ENCODE results near the gene SLC25A21.

Gene SLC25A21

DNA sequence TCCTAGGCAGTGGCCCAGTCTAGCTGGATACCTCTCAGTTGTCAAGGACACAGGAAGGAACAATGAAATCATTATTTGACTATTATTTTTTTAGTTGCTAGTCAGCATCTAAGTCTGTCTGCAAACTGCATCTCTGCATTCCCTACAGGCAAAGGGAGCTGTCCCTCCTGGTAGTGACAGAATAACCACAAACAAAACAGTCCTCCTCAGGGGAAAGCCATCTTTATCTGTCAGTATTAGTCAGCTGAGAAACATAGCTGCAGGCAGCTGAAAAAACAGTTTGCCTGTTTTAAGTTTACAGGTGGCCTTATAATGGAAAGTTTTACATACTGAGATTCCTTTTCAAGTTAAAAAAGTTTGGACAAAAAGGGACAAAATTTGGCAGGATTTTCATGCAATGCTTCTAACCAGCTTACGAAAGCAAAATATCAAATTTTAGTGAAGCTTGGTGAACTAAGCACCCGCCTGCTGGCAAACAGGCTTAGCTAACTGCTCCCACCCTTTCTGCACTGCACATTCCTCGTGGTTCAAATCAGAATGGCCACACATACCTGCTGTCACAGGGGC is 29.5 kb downstream of the SLC25A21 start:
- DNase-seq (ENCODE audit: low read depth), result no peak

DNA sequence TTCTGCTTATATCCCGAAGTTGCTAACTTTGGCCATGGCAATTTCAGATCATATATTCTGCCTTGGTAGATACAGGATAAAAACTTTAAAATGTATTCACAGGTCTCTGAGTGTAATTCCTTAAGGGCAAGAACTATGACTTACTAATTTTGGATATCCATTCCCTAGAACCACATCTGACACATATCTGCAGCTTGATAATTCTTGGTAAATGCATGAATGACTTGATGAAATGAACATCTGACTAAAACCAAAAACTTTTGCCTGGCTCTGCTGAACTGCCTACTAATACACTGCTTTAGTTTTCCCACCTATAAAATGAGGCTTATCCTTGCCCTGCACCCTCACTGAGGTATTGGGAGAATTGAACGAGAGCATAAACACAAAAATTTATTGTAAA is 32.2 kb downstream of the SLC25A21 start:
- no peak for DNase-seq (ENCODE audit: low read depth)

DNA sequence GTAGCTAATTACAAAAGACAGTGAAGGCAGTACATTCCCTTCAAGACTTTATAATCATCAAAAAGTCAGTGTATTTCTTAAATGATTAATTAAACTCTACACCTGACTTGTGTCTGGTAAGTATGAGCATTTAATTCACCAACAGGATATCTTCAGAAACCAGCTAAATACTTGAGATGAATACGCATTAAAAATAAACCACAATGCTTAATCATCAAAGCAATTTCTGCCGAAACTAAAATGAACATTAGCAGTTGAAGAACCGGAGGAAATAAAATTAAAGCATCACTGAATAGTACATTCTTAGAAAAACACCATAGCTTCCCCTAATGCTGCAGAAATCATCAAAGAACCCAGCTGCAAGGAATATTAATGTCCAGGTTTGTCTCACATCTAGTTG is 32.7 kb downstream of the SLC25A21 start:
- no peak for DNase-seq (ENCODE audit: low read depth)

DNA sequence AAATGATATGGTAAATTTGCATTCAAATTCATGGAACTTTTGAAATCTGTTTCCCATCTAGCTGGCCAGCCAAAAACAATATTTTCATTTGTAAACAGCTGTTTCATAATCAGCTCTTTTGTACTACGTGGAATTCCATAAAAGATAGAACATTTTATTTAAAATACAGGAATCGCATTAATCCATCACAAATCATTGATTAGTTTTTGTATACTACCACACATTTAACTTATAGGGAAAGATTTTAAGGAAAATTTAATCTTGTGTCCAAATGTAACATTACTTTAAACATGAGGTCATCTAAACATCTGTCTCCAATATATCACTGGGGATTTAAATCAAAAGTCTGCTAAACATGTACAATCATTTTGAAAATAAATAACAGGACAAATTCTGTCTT is 33.5 kb downstream of the SLC25A21 start:
- DNase-seq (ENCODE audit: low read depth), result no peak

DNA sequence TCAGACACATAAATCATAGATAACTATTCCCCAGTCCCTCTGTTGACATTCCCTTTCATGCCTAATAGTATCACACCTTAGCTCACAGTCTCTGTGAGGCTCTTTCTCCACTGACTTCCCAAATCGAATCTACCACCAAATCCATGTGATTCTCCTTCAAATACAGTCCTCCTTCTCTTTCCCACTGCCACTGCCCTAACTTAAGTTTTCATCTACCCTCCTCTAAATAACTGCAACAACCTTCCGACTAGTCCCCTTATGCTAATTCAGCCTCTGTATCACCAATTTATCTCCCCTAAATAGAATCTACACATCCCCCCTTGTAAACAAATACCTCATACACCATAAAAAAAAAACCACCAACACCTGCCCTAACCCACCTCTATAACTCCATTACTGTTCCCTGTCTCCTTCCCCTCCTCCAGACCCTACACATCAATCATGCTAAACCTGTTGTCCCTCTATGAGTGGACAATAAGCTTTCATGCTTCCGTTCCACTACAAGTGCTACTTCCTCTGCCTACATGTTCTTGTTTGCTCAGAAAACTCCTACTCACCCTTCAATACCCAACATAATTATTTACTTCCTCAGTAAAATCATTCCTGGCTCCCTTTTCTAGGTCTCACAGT is 39.0 kb downstream of the SLC25A21 start:
- DNase-seq (ENCODE audit: low read depth), result no peak

DNA sequence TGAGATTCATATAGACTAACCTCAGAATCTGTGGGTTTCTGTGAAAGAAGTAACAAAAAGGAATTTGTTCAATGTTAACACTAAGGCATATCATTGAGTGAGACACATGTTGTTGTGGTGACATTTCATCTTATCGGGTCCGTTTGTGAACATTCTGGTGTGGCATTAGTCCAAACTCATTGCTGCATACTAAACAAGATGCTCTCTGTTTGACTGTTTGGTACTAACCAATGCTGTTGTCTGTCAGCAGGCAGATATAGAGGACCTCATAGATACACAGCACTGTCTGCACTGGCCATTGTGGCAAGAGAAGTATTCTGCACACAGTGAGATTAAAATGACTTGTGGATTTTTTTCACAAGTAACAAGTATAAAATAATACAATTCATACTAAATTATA is 41.2 kb downstream of the SLC25A21 start:
- no peak for DNase-seq (ENCODE audit: low read depth)

DNA sequence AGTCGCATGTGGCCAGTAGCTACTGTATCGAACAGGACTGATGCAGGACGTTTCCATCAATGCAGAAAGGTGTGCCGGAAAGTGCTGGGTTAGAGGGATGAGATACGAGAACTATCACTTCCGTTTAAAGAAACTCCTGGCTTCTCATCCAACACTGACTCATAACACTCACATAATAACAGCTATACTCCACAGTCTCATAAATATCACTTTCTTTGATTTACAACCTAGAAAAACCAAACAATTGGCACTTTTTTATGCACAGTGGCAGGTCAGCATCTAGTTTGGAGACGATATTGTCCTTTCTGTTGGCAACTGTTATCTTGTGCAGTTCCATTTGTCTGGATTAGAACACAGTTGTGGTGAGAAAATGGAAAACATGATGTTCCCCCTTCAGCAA is 43.4 kb downstream of the SLC25A21 start:
- no peak for DNase-seq (ENCODE audit: low read depth)

DNA sequence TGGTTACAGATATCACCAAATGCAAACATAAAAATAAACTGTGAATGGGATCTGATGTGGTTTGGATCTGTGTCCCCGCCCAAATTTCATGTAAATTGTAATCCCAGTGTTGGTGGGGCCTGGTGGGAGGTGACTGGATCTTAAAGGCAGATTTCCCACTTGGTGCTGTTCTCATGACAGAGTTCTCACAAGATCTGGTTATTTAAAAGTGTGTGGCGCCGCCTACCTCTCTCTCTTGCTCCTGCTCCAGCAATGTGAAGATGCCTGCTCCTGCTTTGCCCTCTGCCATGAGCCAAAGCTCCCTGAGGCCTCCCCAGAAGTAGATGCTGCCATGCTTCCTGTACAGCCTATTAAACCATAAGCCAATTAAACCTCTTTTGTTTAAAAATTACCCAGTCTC is 47.8 kb downstream of the SLC25A21 start:
- no peak for DNase-seq (ENCODE audit: low read depth)

DNA sequence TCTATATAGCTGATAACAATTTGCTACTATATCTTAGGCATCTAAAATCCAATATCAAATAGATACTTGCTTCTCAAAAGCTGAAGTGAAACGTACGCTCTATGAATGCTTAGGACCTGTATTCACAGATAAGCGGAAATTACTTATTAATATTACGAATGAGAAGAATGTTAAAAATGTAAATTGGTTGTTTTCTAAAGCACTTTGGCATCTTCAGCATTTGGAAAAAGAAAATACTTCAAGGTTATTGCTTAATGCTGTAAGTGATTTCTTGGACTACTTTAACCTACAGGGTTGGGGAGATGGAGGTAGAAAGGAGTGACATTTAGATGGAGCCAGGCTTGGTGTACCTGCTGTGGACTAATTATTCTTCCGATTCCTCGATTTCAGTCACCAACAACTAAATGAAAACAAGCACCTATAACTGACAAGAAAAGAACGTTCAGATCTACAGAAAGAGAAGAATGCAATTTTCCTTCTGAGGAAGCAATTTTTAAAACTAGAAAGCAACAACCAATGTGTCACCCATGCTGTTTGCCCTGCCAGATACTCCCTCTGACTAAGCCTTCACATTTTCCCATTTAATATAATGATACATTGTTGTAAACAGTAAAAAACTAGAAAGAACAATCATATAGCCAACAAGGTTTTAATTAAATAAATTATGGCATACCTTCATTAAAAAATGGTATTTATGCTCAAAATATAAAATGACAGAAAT is 49.3 kb downstream of the SLC25A21 start:
- no peak for DNase-seq (ENCODE audit: low read depth)

DNA sequence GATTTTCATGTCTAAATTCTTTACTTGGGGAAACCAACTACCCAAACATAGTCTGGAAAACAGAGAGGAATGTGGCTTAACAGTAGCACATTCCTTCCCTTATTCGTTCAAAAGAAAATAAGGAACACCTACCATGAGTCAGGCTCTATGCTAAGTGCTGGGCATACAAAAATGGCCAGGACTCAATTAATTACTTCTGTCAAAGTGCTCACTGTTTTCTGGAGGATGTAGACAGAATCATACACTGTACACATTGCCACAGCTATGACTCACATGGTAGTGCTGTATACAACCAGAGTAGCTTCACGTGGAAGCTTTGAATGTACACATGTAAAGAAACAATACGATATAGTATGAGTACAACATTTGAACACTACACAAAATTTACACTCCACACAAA is 50.1 kb downstream of the SLC25A21 start:
- DNase-seq (ENCODE audit: low read depth), result no peak

DNA sequence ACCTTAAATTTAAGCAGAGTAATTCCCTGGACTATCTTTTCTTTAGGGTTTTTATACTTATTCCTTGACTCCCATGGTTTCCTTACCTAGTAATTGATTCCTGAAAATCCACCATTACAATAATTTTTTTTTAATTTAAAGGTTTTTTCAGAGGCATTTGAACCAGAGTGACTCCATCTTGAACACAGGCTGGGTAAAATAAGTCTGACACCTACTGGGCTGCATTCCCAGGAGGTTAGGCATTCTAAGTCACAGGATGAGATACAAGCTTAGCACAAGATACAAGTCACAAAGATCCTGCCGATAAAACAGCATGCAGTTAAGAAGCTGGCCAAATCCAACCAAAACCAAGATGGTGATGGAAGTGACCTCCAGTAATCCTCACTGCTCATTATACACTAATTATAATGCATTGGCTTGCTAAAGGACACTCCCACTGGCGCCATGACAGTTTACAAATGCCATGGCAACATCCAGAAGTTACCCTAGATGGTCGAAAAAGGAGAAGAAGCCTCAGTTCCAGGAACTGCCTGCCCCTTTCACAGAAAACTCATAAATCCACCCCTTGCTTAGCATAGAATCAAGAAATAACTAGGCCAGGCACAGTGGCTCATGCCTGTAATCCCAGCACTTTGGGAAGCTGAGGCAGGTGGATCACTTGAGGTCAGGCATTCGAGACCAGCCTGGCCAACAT is 53.6 kb downstream of the SLC25A21 start:
- no peak for DNase-seq (ENCODE audit: low read depth)

DNA sequence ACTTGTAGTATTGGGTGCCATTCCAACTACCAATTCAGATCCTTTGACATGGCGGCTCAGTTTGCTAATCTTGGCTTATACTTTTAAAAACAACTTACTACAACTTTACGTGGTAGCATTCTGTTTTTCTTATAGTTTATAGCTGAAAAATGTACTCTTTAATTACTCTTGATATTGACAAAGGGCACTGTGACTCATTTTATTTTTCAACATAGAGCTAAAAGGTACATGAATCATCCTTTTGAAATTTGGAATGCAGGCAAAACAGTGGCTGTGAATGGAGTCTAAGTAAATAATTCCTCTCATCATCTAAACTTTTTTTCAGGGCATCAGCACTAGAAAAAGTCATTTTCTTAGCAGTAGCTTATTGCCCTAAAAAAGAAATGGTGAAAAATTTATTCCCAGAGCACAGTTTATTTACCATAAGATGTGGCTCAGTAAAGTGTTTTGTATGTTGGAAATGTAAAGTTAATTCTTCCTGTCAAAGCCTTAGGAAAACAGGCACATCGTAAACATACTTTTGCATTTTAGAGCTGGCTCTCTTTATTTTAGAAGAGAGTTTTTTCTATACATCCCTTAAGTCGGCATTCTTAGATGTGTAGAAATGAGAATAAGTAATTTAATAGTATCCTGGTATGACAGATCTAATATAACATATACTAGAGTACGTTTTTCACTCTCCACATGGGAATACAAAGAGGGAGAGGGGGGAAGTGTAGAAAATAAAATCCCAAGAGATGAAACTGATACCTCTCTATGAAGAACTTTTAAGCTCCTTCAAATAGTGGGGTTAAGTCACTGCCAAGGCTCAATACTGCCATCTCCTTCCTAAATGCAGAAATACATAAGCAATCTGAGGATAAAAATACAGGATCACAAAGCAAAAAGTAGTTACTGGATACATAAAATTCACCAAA is 55.2 kb downstream of the SLC25A21 start:
- DNase-seq (ENCODE audit: low read depth), result no peak

DNA sequence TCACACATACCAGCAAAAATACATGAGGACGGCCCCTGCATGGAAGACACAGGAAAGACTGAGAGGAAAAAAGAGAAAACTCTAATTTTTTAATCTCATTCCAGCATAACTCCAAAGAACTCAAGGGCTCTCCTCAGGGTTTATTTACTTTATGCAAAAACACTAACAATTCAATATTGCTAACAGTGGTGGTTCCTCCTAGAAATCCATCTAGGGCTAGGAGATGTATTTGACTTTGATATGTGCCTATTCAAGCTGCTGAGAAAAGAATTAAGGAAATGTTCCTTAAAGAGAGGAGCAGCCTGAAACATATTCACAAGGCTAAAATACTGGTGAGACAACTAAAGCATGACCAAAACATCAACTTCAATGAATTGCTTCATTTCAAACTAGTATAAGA is 57.0 kb downstream of the SLC25A21 start:
- DNase-seq (ENCODE audit: low read depth), result no peak

DNA sequence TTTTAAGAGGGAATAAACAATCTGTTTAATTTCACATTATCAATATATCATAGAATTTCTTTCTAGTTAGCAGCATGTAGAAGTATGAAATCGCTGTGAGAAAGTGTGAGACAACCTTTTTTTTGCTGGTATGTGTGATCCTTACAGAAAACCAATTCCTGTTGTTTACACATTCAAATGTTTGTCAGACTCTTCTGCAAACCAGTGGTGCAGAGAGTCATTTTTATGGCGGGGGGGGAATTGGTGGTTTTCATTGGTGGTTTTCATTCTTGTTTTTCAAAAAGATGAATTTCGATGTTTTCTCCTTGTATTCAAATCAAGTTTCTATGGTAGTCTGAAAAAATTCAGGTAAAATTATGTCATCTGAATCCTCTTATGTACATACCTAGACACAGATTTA is 57.8 kb downstream of the SLC25A21 start:
- no peak for DNase-seq (ENCODE audit: low read depth)

DNA sequence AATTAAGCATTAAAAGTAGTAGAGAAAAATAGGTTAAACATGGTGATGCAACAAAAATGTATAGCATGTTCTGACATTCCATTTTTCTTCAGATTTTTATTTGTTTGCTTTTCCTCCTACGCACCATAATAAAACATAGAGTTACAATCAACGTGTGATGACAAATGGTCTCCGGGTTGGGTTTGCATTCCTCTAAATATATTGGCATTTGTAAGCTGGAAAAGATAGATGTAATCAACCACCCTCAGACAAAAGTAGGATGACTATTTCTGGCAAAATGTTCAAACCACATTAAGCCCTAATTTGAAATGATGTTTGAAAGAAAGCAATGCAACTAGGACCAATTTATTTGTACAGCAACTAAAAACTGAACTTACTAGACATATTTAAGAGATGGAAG is 58.4 kb downstream of the SLC25A21 start:
- no peak for DNase-seq (ENCODE audit: low read depth)

DNA sequence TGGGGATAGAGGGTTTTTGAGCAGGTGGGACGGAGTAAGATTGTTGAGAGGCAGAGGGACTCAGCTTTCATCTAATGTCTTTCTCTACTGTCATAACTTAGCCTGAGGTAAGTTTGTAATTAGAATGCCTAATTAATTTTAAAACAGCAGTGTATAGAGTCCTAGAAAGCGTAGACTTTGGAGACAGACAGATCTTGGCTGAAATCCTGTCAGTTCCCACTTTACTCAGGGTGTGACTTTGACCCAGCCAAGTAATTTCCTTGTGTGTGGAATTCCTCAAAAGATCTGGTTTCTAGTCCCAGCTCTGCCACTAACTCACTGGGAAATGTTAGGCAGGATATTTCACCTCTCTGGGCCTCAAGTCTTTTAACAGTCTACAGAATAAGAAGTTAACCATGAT is 74.3 kb downstream of the SLC25A21 start:
- no peak for DNase-seq (ENCODE audit: low read depth)

DNA sequence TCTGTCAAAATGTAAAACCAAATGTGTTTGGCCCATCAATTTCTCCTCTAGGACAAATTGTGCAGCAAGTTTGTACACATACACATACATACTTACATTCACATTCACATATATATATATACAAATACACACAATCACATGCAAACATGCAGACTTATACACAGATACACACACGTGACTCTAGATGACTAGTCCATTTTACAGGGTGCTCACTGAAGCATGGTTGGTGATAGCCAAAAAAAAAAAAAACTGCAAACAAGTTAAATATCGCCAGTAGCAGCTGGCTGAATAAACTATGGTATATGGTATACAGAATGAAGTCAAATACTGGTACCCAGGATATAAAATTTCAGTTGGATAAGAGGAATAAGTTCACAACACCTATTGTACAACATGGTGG is 77.9 kb downstream of the SLC25A21 start:
- no peak for DNase-seq (ENCODE audit: low read depth)

DNA sequence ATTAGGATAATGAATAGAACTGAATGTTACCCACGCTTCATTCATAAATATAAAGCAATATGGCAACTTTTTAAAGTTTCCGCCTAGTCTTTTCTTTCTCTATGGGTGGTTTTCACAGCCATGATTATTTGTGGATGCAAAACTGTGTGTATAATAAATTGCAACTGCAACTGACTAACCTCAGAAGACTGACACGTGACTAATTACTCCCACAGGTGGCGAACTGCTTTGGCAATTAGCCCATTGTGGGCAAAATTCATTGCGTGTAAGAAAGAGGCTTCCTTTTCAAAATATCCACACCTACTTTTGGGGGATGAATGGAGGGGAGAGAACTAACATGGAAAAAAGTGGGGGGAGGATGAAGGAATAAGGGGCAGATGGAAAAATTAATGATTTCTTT is 79.0 kb downstream of the SLC25A21 start:
- DNase-seq (ENCODE audit: low read depth), result no peak

DNA sequence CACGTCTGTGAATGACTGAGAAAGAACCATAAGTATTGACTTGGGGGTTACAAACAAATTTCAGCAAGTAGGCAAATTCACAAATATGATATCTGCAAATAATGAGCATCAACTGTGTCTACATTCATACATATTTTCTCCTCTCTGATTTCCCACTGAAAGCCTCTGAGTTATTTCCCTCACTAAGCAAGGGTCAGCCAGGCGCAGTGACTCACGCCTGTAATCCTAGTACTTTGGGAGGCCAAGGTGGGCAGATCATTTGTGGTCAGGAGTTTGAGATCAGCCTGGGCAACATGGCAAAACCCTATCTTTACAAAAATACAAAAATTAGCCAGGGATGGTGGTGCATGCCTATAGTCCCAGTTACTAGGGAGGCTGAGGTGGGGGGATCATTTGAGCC is 80.8 kb downstream of the SLC25A21 start:
- DNase-seq (ENCODE audit: low read depth), result no peak

DNA sequence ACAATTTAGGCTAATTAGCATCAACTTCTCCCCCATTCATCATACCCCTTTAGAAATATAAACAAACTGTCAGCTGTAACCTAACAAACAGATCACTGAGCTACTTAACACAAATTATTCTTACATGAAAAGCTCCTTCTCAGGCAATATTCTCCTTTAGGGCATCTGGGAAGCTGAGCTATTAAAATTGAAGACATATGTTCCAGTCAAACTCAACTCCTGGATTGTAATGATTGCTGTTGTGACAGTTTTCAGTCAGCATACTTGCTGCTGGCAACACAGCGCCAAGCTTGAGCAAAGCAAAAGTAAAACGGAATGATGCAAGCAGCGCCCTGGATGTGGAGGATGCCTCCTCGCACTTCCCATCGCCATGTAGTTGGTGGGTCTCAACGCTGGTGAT is 82.4 kb downstream of the SLC25A21 start:
- no peak for DNase-seq (ENCODE audit: low read depth)

DNA sequence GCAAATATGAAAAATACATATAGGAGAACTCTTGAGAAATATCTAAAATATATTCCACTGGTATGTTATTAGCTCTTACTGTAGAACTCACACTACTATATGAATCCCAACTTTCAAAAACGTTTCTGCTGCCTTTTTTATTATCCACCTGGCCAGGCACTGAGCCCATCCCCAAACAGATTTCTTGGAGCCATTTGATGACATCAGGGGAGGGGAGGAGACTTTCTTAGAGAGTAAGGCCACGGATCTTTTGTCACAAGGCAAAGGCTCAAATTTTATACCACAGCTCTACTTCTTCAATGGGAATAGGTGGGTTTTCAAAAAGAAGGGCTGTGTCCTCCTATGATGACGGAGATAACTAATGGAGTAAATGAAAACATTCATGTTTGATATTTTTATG is 83.0 kb downstream of the SLC25A21 start:
- DNase-seq (ENCODE audit: low read depth), result no peak
